GM18526 (cell line): ENCODE results near the gene CCDC117.

ENCODE experiments used
- POLR2A ChIP-seq: IDR thresholded peaks from 3 replicates; pipeline ENCODE4 v1.6.1; 2011; ENCODE audit not compliant: insufficient read length; ENCODE audit errors: extremely low read depth

CCDC117 gene

DNA sequence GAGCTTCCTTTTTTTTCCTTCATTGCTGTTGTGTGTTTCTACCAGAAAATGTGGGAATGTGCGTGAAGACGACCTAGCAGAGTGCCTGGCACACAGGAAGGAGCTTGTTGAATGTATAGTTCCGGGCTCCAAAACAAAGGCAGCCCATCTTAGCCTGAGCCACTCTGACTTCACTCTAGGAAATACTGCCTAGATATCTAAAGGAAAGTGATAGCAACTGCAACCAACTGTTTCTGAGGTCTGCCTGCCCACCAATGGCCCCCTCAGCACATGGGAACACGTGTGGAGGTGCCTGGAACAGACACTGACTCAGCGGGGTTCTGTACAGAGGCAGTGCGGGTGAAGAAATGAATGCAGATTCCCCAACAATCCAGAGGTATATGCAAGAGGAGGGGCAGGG is 42.6 kb downstream of the CCDC117 start:
- TF ChIP-seq POLR2A = no peak

DNA sequence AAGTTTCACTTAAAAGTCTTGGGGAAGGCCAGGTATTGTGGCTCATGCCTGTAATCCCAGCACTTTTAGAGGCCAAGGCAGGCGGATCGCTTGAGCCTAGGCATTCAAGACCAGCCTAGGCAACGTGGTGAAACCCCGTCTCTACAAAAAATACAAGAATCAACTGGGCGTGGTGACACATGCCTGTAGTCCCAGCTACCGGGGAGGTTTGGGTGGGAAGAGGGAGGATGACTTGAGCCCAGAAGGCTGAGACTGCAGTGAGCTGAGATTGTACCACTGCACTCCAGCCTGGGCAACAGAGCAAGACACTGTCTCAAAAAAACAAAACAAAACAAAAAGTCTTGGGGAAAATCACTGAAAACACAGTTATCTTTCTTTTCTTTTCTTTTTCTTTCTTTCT is 43.2 kb downstream of the CCDC117 start:
- TF ChIP-seq POLR2A = no peak

DNA sequence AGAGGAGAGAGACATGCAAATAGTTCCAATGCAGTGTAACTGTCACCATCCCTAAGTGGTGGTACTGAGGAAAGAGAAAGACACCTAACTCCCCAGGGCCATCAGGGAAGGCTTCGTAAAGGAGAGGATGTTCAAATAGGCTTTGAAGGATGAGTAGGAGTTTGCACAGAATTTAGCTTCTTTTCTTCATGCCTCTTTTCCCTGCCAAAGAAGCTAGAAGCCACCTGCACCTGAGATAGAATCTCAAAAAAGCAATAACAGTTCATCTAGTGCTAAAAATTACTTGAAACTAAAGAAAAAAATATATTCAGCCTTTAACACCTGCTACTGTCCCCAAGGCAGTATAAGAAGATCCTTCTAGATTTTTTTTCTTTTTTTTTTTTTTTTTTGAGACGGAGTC is 44.6 kb downstream of the CCDC117 start:
- no peak for TF ChIP-seq POLR2A

DNA sequence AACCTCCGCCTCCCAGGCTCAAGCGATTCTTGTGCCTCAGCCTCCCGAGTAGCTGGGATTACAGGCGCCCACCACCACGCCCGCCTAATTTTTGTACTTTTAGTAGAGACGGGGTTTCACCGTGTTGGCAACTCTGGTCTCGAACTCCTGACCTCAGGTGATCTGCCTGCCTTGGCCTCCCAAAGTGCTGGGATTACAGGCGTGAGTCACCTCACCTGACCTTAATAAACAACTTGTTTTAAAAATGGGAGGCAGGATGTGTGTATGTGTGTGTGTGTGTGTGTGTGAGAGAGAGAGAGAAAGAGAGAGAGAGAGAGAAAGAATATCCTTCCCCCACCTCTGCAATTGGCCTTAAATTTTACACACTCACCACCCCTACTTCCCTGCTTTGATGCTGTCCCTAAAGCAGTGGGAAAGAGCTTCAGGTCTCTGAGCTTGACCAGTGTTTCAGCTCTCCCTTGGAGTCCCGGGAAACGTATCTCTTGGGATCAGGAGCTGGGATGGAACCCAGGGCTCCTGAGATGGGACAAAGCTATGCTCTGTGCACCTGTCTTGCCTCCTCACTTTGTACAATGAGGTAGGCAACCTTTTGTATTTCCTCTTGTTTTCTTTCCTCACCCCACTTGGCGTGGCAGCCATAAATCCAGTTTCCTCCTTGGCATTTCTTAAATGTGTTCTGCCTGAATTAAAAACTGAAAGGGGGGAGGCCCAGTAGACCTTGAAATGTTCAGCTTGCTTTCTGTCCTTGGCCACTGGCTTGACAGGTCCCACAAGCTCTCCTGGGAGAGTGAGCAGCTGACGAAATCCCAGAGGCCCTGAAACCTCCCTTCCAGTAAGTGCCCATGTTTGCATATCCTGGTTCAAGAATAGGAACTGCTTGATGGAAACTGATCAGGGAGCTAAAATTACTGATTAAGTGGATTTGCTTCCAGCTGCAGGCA is 45.7 kb downstream of the CCDC117 start:
- TF ChIP-seq POLR2A = no peak

DNA sequence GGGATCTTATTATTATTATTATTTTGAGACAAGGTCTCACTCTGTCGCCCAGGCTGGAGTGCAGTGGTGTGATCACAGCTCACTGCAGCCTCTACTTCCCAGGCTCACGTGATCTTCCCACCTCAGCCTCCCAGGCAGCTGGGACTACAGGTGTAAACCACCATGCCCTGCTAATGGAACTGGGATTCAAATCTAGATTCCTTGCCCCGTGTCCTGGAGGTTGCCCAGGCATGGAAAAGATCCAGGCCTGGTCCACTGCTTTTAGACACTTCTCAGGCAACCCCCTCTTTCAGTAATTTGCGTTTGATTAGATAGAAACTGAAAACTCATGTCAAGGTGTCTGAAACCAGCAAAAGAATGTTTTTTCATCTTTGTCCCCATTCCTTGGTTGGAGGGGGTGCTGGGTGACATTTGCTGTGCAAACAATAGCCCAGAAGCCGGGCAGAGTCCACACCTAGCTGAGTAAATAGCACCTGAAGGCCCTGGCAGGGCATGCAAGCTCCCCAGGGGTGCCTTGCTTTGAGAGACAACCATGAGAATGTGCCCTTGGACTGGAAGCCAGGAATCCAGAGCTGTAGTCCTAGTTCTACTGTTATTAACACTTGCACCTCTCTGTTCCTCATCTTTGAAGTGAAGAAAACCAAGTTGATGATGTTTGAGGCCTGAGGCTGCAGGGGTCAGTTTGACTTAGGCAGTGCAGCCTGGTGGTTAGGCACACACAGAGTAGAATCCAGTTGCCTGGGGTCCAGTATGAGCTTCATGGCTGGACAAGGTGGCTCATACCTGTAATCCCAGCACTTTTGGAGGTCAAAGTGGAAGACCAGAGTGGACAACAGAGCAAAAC is 47.0 kb downstream of the CCDC117 start:
- no peak for TF ChIP-seq POLR2A

DNA sequence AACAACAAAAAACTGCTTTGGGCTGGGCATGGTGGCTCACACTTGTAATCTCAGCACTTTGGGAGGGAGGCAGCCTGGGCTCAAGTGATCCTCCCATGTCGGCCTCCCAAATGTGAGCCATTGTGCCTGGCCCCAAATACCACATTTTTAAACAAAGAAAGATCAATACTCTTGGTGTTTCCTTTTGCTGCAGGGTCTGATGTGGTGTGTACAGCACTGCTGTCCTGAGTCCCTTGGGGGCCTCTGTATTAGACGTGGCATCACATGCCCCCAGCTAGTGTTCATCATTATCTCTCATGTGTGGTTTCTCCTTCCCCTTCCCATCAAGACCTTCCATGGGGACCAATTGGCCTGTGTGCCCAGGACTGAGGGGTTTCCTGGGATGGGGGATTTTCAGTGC is 48.4 kb downstream of the CCDC117 start:
- no peak for TF ChIP-seq POLR2A

DNA sequence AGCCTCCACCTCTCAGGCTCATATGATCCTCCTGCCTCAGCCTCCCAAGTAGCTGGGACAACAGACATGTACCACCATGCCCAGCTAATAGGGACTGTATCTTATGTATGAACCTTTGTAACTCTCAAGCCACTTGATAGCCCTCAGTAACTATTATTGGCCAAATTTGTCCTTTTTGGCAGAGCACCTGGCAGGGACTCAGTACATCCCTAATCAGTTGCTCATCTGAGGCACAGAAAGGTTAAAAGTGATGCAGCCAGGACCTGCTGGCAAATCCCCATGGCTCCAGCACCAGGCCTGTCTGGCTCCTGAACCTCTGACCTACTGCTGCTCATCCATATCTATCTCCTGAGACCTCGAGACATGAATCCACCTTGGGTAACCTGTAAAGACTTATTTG is 49.0 kb downstream of the CCDC117 start:
- no peak for TF ChIP-seq POLR2A

DNA sequence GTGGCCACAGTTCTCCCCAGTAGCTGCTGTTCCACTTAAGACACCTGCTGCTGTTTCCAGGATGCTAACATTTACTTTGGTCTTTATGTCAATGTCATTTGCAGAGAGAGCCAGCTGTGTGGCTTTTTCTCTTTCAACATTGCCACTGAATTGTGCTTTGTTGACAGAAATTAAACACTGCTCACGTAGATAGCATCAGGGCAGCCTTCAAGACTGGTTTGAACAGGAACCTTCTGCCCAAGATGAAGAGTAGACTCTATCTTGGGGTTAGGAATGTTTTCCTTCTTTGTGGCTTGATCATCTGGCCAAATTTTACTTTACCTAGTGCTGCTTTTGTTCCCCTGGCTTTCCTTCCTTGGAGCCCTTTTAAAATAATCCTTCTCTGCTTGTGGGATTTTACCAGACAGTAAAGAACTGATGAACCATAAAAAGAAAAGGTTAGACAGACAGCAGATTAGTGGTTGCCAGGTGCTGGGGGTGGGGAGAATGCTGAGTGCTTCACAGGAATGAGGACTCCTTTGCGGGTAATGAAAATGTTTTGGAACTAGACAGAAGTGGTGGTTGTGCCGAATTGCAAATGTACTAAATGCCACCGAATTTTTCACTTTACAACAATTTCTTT is 50.5 kb downstream of the CCDC117 start:
- TF ChIP-seq POLR2A = no peak

DNA sequence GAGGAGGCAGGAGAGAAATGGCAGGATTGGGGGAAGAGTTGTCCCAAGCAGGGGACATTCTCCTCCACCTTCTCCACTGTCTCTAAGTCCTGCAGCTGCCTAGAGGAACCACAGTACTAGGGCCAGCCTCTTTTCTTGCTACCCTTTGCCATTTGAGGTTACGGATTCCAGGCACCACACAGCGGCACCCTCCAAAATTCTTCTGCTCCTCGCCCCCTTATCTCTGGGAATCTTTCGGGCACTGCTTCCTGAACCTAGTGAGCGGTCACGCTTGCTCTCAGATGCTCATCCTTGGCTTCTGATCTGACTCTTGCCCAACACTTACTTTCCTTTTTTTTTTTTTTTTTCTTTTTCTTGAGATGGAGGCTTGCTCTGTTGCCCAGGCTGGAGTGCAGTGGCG is 54.4 kb downstream of the CCDC117 start:
- no peak for TF ChIP-seq POLR2A

DNA sequence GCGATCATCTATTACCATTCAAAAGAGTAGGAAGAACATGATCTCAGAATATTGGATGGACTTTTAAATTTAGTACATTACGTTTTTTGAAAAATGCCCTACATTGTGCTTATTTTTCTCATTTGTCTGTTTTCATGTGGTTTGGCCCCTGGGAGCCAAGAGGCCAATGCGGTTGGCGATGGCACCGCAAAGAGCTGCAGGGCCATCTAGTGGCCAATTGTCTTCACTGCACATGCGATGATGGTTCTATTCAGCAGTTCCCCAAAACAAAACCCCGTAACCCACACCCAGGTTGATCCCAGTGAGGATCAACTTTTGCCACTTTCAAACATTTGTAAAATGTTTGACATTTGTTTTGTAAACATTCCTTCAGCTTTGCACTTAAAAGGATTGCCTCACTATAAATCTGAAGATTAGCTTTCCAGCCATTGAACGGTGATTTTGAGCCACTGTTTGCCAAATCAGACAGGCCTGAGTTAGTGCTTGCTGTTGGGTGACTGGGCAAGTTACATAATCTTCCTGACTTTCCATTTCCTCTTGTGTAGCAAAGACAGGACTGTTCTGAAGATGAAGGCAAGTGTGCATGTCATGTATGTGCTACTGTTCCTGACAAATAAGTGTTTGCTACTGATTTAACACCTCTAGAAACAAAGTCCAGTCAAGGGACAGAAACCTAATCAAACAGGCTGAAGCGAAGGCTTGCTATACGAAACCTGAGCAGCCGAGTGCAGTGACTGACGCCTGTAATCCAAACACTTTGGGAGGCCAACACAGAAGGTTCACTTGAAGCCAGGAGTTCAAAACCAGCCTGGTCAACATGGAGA is 57.1 kb downstream of the CCDC117 start:
- TF ChIP-seq POLR2A = no peak

DNA sequence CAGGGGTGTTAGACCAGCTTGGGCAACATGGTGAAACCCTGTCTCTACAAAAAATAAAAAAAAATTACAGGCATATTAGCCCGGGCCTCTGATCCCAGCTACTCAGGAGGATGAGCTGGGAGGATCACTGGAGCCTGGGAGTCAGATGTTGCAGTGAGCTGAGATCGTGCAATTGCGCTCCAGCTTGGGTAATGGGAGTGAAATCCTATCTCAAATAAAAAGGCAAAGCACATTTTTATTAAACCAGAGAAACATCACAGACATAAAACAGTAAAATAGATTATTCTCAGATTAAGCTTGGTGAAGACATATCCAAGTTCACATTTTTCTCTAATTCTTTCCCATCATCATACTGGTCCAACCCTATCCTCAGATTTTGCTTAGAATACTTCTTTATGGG is 57.9 kb downstream of the CCDC117 start:
- no peak for TF ChIP-seq POLR2A

DNA sequence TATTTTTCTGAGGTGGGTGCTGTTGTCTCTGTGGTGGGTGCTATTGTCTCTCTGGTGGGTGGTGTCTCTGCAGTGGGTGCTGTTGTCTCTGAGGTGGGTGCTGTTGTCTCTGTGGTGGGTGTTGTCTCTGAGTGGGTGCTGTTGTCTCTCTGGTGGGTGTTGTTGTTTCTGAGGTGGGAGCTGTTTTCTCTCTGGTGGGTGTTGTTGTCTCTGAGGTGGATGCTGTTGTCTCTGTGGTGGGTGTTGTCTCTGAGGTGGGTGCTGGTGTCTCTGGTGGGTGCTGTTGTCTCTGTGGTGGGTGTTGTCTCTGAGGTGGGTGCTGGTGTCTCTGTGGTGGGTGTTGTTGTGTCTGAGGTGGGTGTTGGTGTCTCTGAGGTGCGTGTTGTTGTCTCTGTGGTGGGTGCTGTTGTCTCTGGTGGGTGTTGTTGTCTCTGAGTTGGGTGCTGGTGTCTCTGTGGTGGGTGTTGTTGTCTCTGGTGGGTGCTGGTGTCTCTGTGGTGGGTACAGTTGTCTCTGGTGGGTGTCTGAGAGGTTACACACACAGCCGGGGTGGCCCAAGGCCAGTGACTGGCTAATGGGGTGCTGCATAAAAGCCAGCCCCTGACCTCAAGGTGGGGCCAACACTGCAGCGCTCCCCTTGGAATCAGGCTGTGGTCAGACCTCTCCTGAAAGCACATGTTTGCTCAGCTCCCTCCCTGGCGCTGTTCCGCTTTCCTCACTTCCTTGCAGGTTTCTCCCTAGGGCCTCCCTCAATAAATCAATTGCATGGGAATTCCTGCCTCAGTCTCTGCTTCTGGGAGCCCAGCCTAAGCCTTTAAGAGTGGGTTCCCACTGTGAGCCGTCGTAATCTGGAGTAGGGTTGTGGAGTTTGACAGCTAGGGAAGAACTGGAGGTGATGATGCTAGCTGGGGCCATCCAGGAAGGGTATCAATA is 58.9 kb downstream of the CCDC117 start:
- TF ChIP-seq POLR2A = no peak

DNA sequence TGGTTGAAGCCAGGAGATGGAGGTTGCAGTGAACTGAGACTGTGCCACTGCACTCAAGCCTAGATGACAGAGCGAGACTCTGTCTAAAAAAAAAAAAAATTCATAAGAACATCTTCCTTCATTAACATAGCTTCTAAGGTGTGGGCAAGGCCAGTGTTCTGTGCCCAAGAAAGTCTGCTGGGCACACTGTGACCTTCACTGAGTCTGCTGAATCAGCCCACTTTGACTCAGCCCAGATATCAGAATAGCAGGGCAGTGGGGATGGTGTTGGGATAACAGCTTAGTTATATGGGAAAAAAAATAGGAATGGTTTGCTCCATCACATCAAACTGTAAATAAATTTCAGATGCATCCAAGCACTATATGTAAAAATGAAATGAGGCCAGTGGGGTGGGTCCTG is 60.2 kb downstream of the CCDC117 start:
- no peak for TF ChIP-seq POLR2A

DNA sequence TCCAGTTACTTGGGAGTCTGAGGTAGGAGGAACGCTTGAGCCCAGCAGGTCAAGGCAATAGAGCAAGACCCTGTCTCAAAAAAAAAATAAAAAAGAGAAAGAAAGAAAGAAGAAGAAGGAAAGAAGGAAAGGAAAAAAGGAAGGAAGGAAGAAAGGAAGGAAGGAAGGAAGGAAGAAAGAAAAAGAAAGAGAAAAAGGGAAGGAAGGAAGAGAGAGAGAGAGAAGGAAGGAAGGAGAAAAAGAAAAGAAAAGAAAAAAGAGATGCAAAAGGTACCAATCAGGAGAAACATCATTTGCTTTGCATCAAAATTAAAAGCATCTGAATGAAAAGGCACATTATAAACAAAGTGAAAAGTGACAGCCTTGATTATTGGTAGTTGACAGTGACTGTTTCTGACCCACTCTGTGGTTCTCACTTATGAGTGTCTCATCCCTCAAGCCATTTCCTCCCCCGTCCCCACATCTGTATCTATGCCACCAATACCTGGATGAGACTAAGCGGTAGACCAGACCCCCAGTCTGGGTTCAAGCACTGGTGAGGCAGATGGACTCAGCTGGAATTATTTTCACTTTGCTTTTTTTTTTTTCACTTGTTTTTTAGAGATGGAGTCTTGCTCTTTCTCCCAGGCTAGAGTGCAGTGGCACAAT is 60.9 kb downstream of the CCDC117 start:
- no peak for TF ChIP-seq POLR2A
